GM12878 (cell line): ENCODE data around the gene CERK.

ENCODE experiments used
- CTCF ChIP-seq, 3 experiments: IDR thresholded peaks in 2 of 3; conservative IDR thresholded peaks in 1 of 3; 2 replicates each; pipeline ENCODE4 v1.5.1; 2011; ENCODE audit warnings: low read depth in 3 of 3, low read length in 3 of 3, mild to moderate bottlenecking in 3 of 3, control low read depth in 2 of 3, moderate library complexity in 2 of 3, inconsistent platforms in 1 of 3, mixed read lengths in 1 of 3; ENCODE audit not compliant: control insufficient read depth in 2 of 3, insufficient read depth in 1 of 3; ENCODE audit errors: extremely low read depth in 1 of 3
- E4F1 ChIP-seq: fragments of 450-650 bp; IDR thresholded peaks from 2 replicates; pipeline ENCODE4 v1.6.1; 2018; ENCODE audit warnings: borderline replicate concordance, mild to moderate bottlenecking; ENCODE audit not compliant: partially characterized antibody
- KDM1A ChIP-seq: fragments of 200-600 bp; sonication (generic); IDR thresholded peaks from 2 replicates; pipeline ENCODE4 v1.6.1; 2016; ENCODE audit warnings: borderline replicate concordance
- RUNX3 ChIP-seq: IDR thresholded peaks from 2 replicates; pipeline ENCODE4 v1.6.1; 2012; ENCODE audit warnings: low read length, inconsistent platforms
- YBX1 ChIP-seq: fragments of 450-650 bp; IDR thresholded peaks from 2 replicates; pipeline ENCODE4 v1.6.1; 2016; ENCODE audit warnings: antibody characterized with exemption
- YY1 ChIP-seq: IDR thresholded peaks from 2 replicates; pipeline ENCODE4 v1.6.1; 2011; ENCODE audit warnings: low read depth, mild to moderate bottlenecking, low read length

GRCh38 chr22:46703996-46704370 lies 34.1 kb downstream of the CERK start:
- no peak for TF ChIP-seq YBX1
- no peak for TF ChIP-seq CTCF (IDR thresholded peaks at IDR 0.05 in 2 of 3, conservative IDR thresholded peaks at IDR 0.05 in 1 of 3; ENCODE audit: control insufficient read depth in 2 of 3, extremely low read depth in 1 of 3, insufficient read depth in 1 of 3, low read depth in 3 of 3, low read length in 3 of 3)
- no peak for TF ChIP-seq KDM1A
- TF ChIP-seq E4F1: no peak
- no peak for TF ChIP-seq YY1
- TF ChIP-seq RUNX3: no peak
